ENCODE data around the gene WDFY2.
A peak's percentile ranks its signal among the peaks of the same experiment; 100 is the strongest.

The WDFY2 gene

DNA sequence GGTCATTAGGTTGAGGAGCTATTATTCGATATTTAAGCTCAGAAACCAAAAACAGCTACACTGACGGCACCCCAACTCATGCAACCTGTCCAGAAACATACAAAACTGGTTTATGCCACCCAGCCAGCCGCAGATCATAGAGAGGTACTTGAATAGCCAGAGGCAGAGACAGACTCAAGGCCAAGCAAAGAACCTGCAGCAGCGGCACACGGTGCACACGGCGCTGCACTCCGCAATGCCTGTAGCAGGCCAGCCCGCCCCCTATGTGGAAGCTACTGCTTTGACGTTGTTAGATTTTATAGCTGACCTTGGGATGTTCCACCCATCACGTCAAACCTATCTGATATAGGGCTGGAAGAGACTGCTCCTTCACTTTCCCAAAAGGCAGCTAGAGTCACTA is 231.6 kb downstream of the WDFY2 start:
- H3K36me3 Mint-ChIP-seq: peaks cover 1% of the 10 kb centered on the region
- H3K9me3 Mint-ChIP-seq: no peaks in the 10 kb centered on the region
- peaks cover 93% of the 10 kb centered on the region for H3K4me1 Mint-ChIP-seq
- H3K27ac Mint-ChIP-seq: peak overlapping the region; percentile 90
- no peaks in the 10 kb centered on the region for H3K27me3 Mint-ChIP-seq
- no peak overlapping the region for H3K4me3 Mint-ChIP-seq

DNA sequence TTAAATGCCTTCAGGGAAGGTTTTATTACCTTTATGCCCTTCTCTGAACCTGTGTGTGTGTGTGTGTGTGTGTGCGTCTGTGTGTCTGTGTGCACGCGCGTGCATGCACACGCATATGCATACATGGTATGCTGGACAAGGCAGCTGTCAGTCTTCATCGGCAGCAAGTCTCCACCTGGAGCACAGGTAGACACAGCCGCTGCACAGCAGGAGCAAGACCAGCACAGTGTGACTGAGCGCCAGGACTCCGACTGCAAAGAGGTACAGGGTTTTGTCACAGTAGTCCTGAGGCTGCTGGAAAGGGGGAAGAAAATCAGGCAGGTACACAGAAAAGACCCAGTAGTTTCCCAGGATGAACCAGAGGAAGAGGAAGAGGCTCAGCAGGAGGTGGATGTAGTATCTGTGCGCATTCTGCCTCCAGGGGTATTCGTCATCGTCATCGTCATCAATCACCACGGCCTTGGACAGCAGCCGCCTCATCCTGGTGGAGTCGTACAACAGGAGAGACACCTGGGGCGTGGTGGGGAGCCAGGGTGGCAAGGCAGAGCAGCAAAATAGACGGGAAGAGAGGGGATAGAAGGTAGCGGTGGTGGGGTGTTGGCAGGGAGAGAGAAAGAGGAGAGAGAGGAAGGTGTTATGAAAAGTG is 232.5 kb downstream of the WDFY2 start:
- no peaks in the 10 kb centered on the region for H3K27me3 Mint-ChIP-seq
- peaks cover 1% of the 10 kb centered on the region for H3K36me3 Mint-ChIP-seq
- H3K4me1 Mint-ChIP-seq: peaks cover 98% of the 10 kb centered on the region
- H3K27ac Mint-ChIP-seq: peak overlapping the region; percentile 90
- H3K9me3 Mint-ChIP-seq: no peaks in the 10 kb centered on the region
- H3K4me3 Mint-ChIP-seq: peak overlapping the region; percentile 16

Measured in activated naive CD4-positive, alpha-beta T cell treated with anti-CD3 and anti-CD28 coated beads, Interleukin-2, amount 50 U/mL, for 24 hours (primary cell).